Esophagus squamous epithelium (tissue), 4 donors: Measurements from ENCODE around the gene SPOCK1.

ENCODE experiments used
- CTCF ChIP-seq, 6 experiments: fragments of 450-650 bp in 4 of 6; fragments of 200-600 bp in 2 of 6; sonication (generic) in 2 of 6; IDR thresholded peaks; one replicate each; pipeline ENCODE4 v1.5.1; 2016 to 2019; ENCODE audit warnings: antibody characterized with exemption in 6 of 6, mild to moderate bottlenecking in 4 of 6, moderate library complexity in 4 of 6
- POLR2A ChIP-seq, 4 donors: fragments of 450-650 bp; IDR thresholded peaks; one replicate each; pipeline ENCODE4 v1.6.1; 2017; ENCODE audit warnings: antibody characterized with exemption in 4 of 4, mild to moderate bottlenecking in 4 of 4, moderate library complexity in 3 of 4

- TF ChIP-seq CTCF (IDR thresholded peaks at IDR 0.05) (no peak), POLR2A (IDR thresholded peaks at IDR 0.05) (no peak)
These were observed 33.2 kb downstream of the SPOCK1 start for GRCh38 chr5:137465930-137466329.
